Measurements from ENCODE around the gene MYLK3. TPM values are rescaled to one million over a fixed set of nuclear protein-coding genes. Genes with fewer than 3 reads are reported as not detected.
"Not testable (repeated sequence)": the region's sequence is repeated elsewhere in the genome, so short reads cannot be mapped to it uniquely, and the experiment has no call there.

Gene MYLK3
- total RNA-seq, 1 donor: 0.10 TPM

DNA sequence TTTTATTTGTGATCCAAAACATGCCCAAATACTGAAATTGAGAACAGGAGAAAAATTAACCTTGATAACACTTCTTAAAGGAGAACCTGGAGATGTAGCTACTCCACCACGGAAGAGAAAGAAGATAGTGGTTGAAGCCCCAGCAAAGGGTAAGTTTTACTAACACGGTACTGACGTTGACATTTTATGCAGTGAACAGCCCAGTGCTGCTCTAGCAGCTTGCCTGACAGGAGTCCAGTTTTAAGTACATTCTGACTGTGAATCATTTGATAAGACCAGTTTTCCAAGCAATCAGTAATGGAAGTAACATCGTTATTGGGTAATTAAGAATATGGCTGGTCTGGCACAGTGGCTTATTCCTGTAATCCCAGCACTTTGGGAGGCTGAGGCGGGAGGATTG, 52.2 kb downstream of the MYLK3 start:
- H3K9me3 ChIP-seq (ENCODE audit: low read depth, low read length): no peaks in the 10 kb centered on the region
- no peak overlapping the region for H3K4me3 ChIP-seq (ENCODE audit: low read length)
- H3K4me1 ChIP-seq (ENCODE audit: insufficient read depth, low read length): peaks cover 10% of the 10 kb centered on the region
- no peaks in the 10 kb centered on the region for H3K27me3 ChIP-seq (ENCODE audit: insufficient read depth, low read length)

DNA sequence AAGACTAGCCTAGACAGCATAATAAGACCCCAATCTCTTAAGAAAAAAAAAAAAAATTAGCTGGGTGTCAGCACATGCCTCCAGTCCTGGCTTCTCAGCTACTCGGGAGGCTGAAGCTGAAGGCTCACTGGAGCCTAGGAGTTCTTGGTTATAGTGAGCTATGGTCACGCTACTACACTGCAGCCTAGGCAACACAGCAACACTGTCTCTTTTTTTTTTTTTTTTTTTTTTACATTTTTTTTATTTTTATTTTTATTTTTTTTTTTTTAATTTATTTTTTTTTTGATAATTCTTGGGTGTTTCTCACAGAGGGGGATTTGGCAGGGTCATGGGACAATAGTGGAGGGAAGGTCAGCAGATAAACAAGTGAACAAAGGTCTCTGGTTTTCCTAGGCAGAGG, 54.5 kb downstream of the MYLK3 start:
- H3K4me3 ChIP-seq (ENCODE audit: low read length): no peak overlapping the region
- H3K27me3 ChIP-seq (ENCODE audit: insufficient read depth, low read length): no peaks in the 10 kb centered on the region
- H3K9me3 ChIP-seq (ENCODE audit: low read depth, low read length): no peaks in the 10 kb centered on the region
- H3K4me1 ChIP-seq (ENCODE audit: insufficient read depth, low read length): peaks cover 22% of the 10 kb centered on the region

DNA sequence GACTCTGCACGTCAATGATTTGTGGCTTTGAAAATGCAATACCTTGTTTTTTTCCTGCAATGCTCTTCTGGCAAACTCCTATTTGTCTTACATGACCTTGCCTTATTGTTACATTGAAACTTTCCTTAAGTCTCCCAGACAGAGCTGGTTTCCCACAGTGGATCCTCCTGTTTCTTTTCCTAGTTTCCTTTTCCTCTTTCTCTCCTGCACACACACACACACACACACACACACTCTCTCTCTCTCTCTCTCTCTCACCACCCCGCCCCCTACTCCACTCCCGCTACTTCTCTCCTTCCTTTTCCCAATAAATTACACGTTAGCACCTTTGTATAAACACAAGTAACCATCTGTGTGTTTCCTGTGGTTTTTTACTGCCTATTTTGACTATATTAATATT, 56.4 kb downstream of the MYLK3 start:
- H3K4me3 ChIP-seq (ENCODE audit: low read length): no peak overlapping the region
- H3K9me3 ChIP-seq (ENCODE audit: low read depth, low read length): no peaks in the 10 kb centered on the region
- H3K4me1 ChIP-seq (ENCODE audit: insufficient read depth, low read length): peaks cover 31% of the 10 kb centered on the region
- H3K27me3 ChIP-seq (ENCODE audit: insufficient read depth, low read length): no peaks in the 10 kb centered on the region

DNA sequence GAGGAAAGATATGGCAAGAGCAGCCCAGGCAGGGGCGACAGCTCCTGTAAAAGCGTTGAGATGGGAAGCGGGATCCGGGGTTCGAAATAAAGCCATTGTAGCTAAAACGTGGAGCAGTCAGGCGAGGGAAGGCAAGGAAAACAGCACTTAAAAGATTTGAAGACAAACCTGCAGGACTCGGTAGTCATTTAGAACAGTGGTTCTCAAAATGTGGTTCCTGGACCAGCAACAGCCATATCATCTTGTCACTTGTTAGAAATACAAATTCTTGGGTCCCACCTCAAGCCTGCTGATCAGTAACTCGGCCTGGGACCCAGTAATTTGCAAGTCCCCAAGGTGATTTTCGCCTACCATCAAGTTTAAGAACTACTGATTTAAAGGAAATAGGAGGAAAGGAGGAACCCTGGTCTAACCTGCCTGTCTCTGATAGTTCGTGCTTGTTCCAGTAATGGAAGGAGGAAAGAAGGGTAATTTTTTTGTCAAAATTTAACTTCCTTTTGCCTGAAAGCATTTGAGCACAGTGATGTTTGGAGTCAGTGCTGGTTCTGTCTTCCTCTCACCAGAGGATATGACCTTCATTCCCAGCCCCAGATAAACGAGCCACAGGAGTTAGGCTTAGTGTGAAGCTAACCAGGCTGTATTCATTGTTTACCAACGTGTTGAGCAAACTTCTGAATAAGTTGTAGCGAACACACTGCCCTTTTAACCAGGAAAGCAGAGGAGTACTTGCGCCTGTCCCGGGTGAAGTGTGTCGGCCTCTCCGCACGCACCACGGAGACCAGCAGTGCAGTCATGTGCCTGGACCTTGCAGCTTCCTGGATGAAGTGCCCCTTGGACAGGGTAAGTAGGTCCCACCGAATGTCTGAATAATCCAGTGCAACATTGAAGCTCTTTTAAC, 57.6 kb downstream of the MYLK3 start:
- Histone ChIP-seq H3K4me3 (ENCODE audit: low read length) (peak overlapping the region; percentile 90), H3K27me3 (ENCODE audit: insufficient read depth, low read length) (no peaks in the 10 kb centered on the region), H3K9me3 (ENCODE audit: low read depth, low read length) (no peaks in the 10 kb centered on the region)

DNA sequence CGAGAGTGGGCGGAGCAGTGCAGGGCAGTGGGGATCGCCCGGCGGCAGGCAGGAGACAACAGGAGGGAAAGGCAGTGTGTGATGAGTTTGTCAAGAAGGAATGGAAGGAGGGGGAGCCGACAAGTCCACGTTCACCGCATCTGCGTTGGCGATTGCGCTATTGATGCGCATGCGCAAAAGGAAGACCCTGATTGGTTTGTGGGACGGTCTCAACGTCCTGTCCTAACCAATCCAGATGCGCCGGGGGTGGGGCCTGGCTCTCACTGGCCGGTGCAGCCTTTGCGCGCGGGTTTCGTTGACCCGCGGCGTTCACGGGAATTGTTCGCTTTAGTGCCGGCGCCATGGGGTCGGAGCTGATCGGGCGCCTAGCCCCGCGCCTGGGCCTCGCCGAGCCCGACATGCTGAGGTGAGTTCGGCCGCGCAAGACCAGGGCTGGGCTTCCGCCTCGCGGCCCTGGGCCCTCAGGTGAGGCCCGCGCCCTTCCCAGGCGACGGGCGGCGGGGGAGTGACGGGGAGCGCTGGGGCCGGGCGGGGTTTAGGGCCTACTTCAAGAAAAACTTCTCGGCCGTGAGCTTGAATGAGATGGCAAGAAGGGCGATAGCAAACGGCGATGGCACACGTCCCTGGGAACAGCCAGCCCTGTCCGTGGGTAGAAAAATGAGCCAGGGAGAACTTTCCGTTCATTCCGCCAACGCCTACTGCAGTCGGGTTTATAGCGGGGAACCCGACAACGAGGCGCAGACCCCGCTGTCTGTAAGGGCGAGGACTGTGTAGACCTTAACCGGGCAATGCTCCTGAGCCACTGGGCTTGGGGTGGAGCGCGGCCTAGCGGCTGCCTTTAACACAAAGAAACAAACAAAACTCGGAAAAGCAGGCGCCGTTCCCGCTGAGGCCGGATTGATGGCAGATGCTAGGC, 58.5 kb downstream of the MYLK3 start, which contains the start of gene ORC6:
ORC6 (plus strand) TSS at position 295 of the 916 bp plus-strand sequence; CDS start at position 342, 47 bp downstream.
- Histone ChIP-seq H3K4me3 (ENCODE audit: low read length) (peak within 1 kb of the TSS; percentile 90), H3K4me1 (ENCODE audit: insufficient read depth, low read length) (peaks cover 35% of the 10 kb centered on the region), H3K9me3 (ENCODE audit: low read depth, low read length) (no peaks in the 10 kb centered on the region), H3K27me3 (ENCODE audit: insufficient read depth, low read length) (no peaks in the 10 kb centered on the region)

More for the DNA sequence above, 57.6 kb downstream of the MYLK3 start:
- peaks cover 32% of the 10 kb centered on the region for H3K4me1 ChIP-seq (ENCODE audit: insufficient read depth, low read length)

DNA sequence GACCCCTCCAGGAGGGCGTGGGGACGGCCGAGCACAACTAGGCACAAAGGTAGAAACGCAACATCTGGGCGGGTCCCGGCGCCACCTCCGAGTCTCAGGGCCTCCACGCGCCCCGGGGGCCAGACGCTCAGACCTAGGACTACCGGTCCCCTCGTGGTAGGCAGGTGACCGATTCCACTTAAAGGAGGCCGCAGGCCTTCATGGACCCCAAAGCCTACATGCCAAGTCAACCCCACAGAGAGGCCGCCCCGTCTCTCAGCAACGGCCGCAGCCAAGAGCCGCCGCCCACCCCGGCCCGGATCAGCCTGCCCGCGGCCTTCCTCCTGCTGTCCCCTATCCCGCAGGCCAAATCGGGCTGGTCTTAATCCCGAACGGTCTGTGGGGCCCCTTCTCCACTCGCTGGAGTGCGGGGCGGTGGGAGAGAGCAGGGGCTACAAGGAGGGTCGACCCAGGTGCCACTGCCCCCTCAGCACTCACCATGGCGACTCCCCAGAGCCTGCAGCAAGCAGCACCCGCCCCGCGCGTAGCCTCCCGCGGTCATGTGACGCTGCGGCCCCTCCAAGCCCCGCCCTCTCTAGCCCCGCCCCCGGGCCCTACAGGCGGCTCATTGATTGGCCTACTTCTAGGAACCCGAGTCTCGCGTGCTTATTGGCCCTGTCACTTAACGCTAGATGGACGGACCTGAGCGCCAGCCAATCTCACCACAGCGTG, 59.3 kb downstream of the MYLK3 start, which contains the start of gene VPS35:
VPS35 (minus strand) TSS at position 525 of the 711 bp plus-strand sequence; CDS start at position 480, 45 bp downstream.
- Histone ChIP-seq H3K4me1 (ENCODE audit: insufficient read depth, low read length) (peaks cover 39% of the 10 kb centered on the region), H3K4me3 (ENCODE audit: low read length) (peak within 1 kb of the TSS; percentile 90), H3K9me3 (ENCODE audit: low read depth, low read length) (no peaks in the 10 kb centered on the region), H3K27me3 (ENCODE audit: insufficient read depth, low read length) (no peaks in the 10 kb centered on the region)

DNA sequence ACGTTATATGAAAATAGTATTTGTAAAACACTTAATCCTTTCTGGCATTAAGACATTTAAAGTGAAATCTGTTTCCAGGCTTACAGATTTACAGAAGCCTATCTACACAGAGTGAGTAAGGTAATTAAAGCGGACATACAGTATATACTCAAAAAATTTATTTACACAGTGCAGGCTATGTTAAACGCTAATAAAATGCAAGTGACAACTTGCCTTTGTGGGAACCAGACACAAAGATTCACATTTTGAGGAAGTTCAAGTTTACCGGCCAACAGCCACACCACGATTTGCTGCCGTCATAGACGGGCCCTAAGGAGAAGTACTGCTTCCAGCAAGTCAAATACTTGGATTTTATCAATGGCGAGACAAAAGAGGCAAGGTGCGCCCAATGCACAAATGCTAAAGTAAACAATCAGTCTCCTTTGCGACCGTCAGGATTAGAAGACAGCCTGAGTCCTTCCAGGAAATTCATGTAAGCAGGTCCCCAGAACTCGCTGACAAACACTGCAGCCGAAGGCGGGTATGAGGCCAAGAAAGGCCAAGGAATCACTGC, 60.0 kb downstream of the MYLK3 start:
- H3K27me3 ChIP-seq (ENCODE audit: insufficient read depth, low read length): no peaks in the 10 kb centered on the region
- no peaks in the 10 kb centered on the region for H3K9me3 ChIP-seq (ENCODE audit: low read depth, low read length)
- H3K4me1 ChIP-seq (ENCODE audit: insufficient read depth, low read length): peaks cover 41% of the 10 kb centered on the region
- H3K4me3 ChIP-seq (ENCODE audit: low read length): peak overlapping the region; percentile 90

DNA sequence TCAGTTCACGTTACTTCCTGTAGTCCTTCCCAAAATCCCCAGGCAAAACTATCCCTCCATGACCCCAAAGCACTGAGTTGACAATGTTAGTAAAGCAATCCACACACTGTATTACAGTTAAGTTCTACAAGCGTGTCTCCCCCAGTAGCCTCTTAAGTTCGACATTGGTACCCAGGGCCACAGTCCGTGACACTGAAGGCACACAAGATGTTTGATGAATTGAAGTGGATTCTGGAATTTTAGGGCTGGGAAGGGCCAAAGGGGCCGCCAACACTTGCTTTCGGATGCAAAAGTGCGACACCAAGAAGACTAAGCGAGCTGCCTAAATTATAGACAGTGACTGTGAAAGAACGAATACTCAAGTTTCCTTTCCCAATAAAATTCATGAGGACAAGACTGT, 60.7 kb downstream of the MYLK3 start:
- H3K9me3 ChIP-seq (ENCODE audit: low read depth, low read length): no peaks in the 10 kb centered on the region
- peak overlapping the region; percentile 90 for H3K4me3 ChIP-seq (ENCODE audit: low read length)
- peaks cover 41% of the 10 kb centered on the region for H3K4me1 ChIP-seq (ENCODE audit: insufficient read depth, low read length)
- no peaks in the 10 kb centered on the region for H3K27me3 ChIP-seq (ENCODE audit: insufficient read depth, low read length)

DNA sequence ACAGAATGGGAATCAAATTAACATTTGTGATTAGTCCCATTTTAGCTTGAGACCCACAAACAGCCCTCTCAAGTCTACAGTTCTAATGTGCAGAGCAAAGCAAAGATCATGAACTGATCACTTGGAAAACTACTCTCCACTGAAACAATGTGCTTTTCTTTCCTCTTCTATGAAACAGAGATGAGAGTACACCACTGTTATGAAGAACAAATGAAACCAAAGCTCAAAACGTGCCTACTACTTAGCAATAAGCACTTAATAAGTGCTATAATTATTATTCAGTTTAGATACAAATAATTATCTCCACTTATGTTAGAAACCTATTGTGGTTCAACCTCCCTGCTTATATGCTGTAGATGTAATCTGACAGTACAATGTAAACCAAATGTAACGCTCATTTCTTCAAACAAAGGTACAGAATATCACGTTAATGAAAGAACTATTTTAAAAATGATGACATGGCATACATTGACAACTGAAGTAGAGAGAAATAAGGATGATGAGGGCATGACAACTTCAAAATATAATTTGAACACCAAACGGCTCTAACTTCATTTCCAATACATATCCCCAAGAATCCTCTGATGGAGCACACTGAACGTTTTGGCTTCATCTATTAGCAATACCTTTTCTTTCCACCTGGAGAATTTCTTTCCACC, 61.2 kb downstream of the MYLK3 start:
- Histone ChIP-seq H3K27me3 (ENCODE audit: insufficient read depth, low read length) (no peaks in the 10 kb centered on the region), H3K9me3 (ENCODE audit: low read depth, low read length) (no peaks in the 10 kb centered on the region), H3K4me1 (ENCODE audit: insufficient read depth, low read length) (peaks cover 41% of the 10 kb centered on the region), H3K4me3 (ENCODE audit: low read length) (no peak overlapping the region)

DNA sequence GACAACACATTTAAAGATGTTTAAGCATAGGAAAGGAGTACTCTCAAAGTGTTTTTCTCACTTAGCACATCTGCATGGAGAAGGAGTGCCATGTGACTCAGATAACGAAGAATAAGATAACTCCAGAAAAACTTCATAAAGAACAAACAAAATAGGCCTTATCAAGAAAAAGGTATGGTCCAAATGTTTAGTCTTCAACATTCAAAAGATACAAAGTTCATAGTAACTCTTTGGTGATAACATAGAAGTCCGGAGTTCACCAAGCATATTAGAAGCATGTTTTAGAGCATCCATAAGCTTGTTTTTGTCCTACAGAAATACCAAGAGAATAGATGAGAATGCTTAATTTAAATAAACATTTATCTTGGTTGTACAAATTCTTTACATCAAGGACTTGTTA, 66.3 kb downstream of the MYLK3 start:
- H3K9me3 ChIP-seq (ENCODE audit: low read depth, low read length); H3K27me3 ChIP-seq (ENCODE audit: insufficient read depth, low read length); H3K4me3 ChIP-seq (ENCODE audit: low read length): not testable (repeated sequence)
- H3K4me1 ChIP-seq (ENCODE audit: insufficient read depth, low read length): peaks cover 10% of the 10 kb centered on the region

DNA sequence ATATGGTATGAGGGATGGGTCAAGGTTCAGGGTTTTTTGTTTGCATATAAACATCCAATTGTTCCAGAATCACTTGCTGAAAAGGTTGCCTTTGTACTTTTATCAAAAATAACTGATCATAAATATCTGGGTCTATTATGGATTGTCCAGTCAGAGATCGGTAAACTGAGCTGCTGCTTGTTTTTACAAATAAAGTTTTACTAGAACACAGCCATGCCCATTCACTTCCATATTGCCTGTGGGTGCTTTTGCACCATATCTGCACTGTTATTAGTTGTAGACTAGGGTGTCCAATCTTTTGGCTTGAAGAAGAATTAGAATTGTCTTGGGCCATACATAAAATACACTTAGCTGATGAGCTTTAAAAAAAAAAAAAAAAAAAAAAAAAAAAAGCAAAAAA, 70.2 kb downstream of the MYLK3 start:
- not testable (repeated sequence) for H3K27me3 ChIP-seq (ENCODE audit: insufficient read depth, low read length); H3K4me1 ChIP-seq (ENCODE audit: insufficient read depth, low read length); H3K9me3 ChIP-seq (ENCODE audit: low read depth, low read length); H3K4me3 ChIP-seq (ENCODE audit: low read length)

DNA sequence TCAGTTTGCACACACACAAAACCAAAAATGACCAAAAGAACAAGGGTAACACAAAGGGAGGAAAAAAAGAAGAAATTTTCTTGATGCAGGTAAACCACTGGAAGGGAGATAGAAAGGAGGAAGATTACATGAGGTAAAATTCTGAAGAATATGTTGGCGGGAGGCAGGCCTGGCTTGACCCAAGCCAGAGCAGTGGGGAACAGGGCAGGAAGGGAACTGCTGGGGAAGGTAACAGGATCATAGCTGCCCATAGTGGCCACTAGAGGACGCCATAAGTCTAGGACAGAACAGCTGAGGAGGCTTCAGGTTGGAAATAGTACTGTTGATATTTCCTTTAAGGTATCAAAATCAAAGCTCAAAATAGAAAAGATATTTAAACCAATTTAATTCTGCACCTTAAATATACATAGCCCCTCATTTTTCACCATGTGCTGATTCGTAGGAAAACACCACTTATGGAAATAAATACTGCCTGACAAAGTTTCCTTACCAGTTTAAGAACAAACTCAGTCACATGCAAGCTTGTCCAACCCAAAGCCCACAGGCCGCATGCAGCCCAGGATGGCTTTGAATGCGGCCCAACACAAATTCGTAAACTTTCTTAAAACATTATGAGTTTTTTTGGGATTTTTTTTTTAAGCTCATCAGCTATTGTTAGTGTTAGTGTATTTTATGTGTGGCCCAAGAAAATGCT, 74.7 kb downstream of the MYLK3 start:
- Histone ChIP-seq H3K27me3 (ENCODE audit: insufficient read depth, low read length) (no peaks in the 10 kb centered on the region), H3K4me3 (ENCODE audit: low read length) (no peak overlapping the region), H3K4me1 (ENCODE audit: insufficient read depth, low read length) (no peaks in the 10 kb centered on the region), H3K9me3 (ENCODE audit: low read depth, low read length) (no peaks in the 10 kb centered on the region)

DNA sequence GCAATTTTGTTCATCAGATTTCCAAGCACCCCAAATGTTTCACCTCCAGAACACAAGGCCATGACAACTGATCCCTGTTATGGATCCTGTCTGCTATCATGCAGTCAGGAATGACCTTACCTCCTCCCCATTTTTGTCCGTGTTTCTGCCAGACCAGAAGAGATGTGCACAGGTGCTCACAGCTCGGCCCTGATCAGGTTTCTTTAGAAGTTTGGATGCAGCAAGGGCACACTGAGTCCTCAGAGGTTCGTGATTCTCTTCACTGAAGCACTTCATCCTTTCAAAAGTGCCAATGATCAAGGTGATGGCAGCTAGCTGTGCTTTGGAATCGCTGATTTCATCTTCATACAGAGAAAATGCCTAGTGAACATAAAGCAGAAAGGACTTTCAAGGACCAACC, 86.0 kb downstream of the MYLK3 start:
- Histone ChIP-seq H3K4me3 (ENCODE audit: low read length) (no peak overlapping the region), H3K4me1 (ENCODE audit: insufficient read depth, low read length) (peaks cover 22% of the 10 kb centered on the region), H3K27me3 (ENCODE audit: insufficient read depth, low read length) (no peaks in the 10 kb centered on the region), H3K9me3 (ENCODE audit: low read depth, low read length) (no peaks in the 10 kb centered on the region)

All from mononuclear cell (primary cell).